ENCODE data around the gene RAD51B.

DNA sequence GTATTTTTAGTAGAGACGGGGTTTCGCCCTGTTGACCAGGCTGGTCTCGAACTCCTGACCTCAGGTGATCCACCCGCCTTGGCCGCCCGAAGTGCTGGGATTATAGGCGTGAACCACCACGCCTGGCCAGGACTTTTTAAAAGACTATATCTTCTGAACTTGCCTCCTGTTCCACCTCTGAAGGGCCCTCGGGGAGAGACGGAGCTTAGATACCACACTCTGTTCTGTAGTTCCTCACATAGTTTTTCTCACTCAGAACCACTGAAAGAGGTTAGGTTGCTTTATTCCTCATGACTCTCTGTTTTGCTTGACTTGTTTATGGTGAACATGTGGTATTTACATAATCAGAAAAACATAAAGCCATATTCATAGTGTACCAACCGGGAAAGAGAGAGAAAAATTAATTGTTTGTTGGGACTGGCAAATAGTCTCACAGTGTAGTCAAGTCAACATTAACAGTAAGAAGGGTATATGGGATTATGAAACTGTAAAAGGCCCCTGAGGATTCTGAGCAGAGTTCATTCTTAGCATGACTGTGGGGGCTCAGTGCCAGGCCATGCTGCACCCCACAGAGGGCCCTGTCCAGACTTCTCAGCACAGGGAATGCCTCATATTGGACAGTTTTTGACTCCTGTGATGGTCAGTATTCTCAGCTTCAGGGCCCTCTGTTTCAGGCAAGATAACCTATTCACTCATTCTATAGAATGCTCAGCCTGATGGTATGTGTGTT, 631.0 kb downstream of the RAD51B start:
- TF ChIP-seq CTCF (IDR thresholded peaks at IDR 0.05 in 2 of 3, conservative IDR thresholded peaks at IDR 0.05 in 1 of 3; ENCODE audit: borderline replicate concordance in 1 of 3, insufficient read depth in 1 of 3, low read depth in 2 of 3, low read length in 2 of 3) (no peak), SP1 (IDR thresholded peaks at IDR 0.05; ENCODE audit: low read depth) (no peak), POLR2A (IDR thresholded peaks at IDR 0.05; ENCODE audit: borderline replicate concordance, extremely low read depth, insufficient read depth, insufficient read length) (no peak), POLR2AphosphoS5 (IDR thresholded peaks at IDR 0.05; ENCODE audit: low read depth, low read length) (no peak), FOSL1 (IDR thresholded peaks at IDR 0.05; ENCODE audit: low read depth) (no peak), EZH2 (IDR thresholded peaks at IDR 0.05) (no peak), CEBPB (IDR thresholded peaks at IDR 0.05; ENCODE audit: low read depth) (no peak), ATF3 (IDR thresholded peaks at IDR 0.05) (no peak), JUND (IDR thresholded peaks at IDR 0.05) (no peak), ZBTB33 (IDR thresholded peaks at IDR 0.05; ENCODE audit: extremely low read depth, insufficient replicate concordance, low read length) (no peak)
- TF ChIP-seq, protein P1, sequence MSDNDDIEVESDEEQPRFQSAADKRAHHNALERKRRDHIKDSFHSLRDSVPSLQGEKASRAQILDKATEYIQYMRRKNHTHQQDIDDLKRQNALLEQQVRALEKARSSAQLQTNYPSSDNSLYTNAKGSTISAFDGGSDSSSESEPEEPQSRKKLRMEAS (IDR thresholded peaks at IDR 0.05): no peak

All from HCT116 (cell line).